ENCODE measurements around the gene FYN. TPM values are rescaled to one million over a fixed set of nuclear protein-coding genes. Genes with fewer than 3 reads are reported as not detected.

FYN gene
- total and polyA plus RNA-seq, 10 of the 15 experiments (the other 5 are each of a cell fraction or from before 2014, with no cell fraction given), result 51.4 to 247 (median 138) TPM

- peak overlapping the region; percentile 66 for H3K4me2 ChIP-seq (ENCODE audit: control insufficient read depth, insufficient read depth)
- intact Hi-C loops (cut with micrococcal nuclease; ENCODE audit: unreplicated experiment), result loop anchor here (1.0 to 5.0 kb wide), 3 partner anchors 66 to 266 kb away; no protein-coding TSS in a partner anchor
- TSS peak; percentile 20 for BruUV-seq (replicated peaks)
Observed at GRCh38 chr6:111776236-111777221, 96.7 kb downstream of the FYN start.

More at GRCh38 chr6:111776236-111777221, 96.7 kb downstream of the FYN start:
- SMC1A ChIA-PET (ENCODE audit: uncharacterized antibody, unreplicated experiment), result interaction anchor here (0.7 to 5.9 kb wide), 28 partner anchors 7 to 222 kb away, joined by 3 to 50 read pairs (median 6); partner anchors contain the start of gene FYN
- no peak overlapping the region for H3K4me3 ChIP-seq
- H3K4me1 ChIP-seq (ENCODE audit: control insufficient read depth, insufficient read depth, low read length), result peaks cover 22% of the 10 kb centered on the region
- no peaks in the 10 kb centered on the region for H3K27me3 ChIP-seq (replicated peaks in 1 of 2; ENCODE audit: control insufficient read depth in 2 of 2, insufficient read depth in 2 of 2, low read length in 1 of 2)
- H2AFZ ChIP-seq (ENCODE audit: control insufficient read depth, low read depth, low read length), result no peak overlapping the region
- TF ChIP-seq KAT2A (conservative IDR thresholded peaks at IDR 0.05; ENCODE audit: control insufficient read depth, low read depth, low read length) (no peak), IRF4 (IDR thresholded peaks at IDR 0.05; ENCODE audit: low read depth, low read length) (no peak), ETV6 (conservative IDR thresholded peaks at IDR 0.05 in 1 of 2, IDR thresholded peaks at IDR 0.05 in 1 of 2; ENCODE audit: borderline replicate concordance in 1 of 2, low read depth in 1 of 2) (no peak), MAX (IDR thresholded peaks at IDR 0.05; ENCODE audit: low read depth, low read length) (no peak), SRF (IDR thresholded peaks at IDR 0.05; ENCODE audit: low read depth in 2 of 2, low read length in 2 of 2) (peak; percentile 54 to 95), ZZZ3 (IDR thresholded peaks at IDR 0.05; ENCODE audit: control insufficient read depth, insufficient read length, low read depth) (no peak), RUNX3 (IDR thresholded peaks at IDR 0.05; ENCODE audit: low read length) (no peak), GATAD2B (conservative IDR thresholded peaks at IDR 0.05; ENCODE audit: low read depth) (no peak), MTA2 (IDR thresholded peaks at IDR 0.05; ENCODE audit: low read depth) (no peak), BCL3 (IDR thresholded peaks at IDR 0.05; ENCODE audit: borderline replicate concordance, insufficient read depth, low read depth, low read length, poor library complexity, severe bottlenecking) (no peak), MEF2A (IDR thresholded peaks at IDR 0.05; ENCODE audit: insufficient read depth, low read depth, low read length) (peak; percentile 31; the same call in 1 of the 2 replicates), HDAC6 (IDR thresholded peaks at IDR 0.05; ENCODE audit: unreplicated experiment) (no peak), USF1 (IDR thresholded peaks at IDR 0.05; ENCODE audit: borderline replicate concordance, extremely low read length, insufficient read depth, low read depth, low read length) (no peak), IRF5 (IDR thresholded peaks at IDR 0.05; ENCODE audit: borderline replicate concordance) (no peak), CBX3 (IDR thresholded peaks at IDR 0.05; ENCODE audit: borderline replicate concordance, low read depth) (no peak), SREBF1 (IDR thresholded peaks at IDR 0.05; ENCODE audit: low read length) (no peak), CREB1 (IDR thresholded peaks at IDR 0.05; ENCODE audit: low read depth) (0 out of 2 replicates have a peak, but pooled peaks have one; percentile 10), JUNB (IDR thresholded peaks at IDR 0.05) (0 out of 2 replicates have a peak, but pooled peaks have one; percentile 37), PML (IDR thresholded peaks at IDR 0.05; ENCODE audit: low read length) (no peak)
- in situ Hi-C loops (cut with MboI), result no loop called here
- CTCF ChIA-PET, result interaction anchor here (0.5 to 2.9 kb wide), 34 partner anchors 8 to 267 kb away, joined by 3 to 23 read pairs (median 4); no protein-coding TSS in a partner anchor
- no peak for DNase-seq (ENCODE audit: low read depth, low spot score)
- ATAC-seq, result peak; percentile 65
- POLR2A ChIA-PET, result interaction anchor here (1.0 to 4.0 kb wide), 5 partner anchors 12 to 69 kb away, joined by 3 to 20 read pairs (median 3); no protein-coding TSS in a partner anchor
- no peak overlapping the region for H3K9ac ChIP-seq (ENCODE audit: control insufficient read depth, insufficient read depth, low read length)
- 35% methylated on average over 8 of the region's 8 CpGs for WGBS (ENCODE audit: insufficient coverage, insufficient replicate concordance, low lambda C conversion rate, missing lambda C conversion rate)
- H3K36me3 ChIP-seq (ENCODE audit: control insufficient read depth in 2 of 2, insufficient read depth in 2 of 2, low read length in 1 of 2), result peaks cover 10 to 18% of the 10 kb centered on the region in 2 experiments
- no peaks in the 10 kb centered on the region for H3K9me3 ChIP-seq (replicated peaks; ENCODE audit: control insufficient read depth, insufficient read depth, low read length)
- H3K79me2 ChIP-seq (ENCODE audit: control insufficient read depth, insufficient read depth, low read length), result peaks cover 50% of the 10 kb centered on the region
- peak; percentile 41 for FAIRE-seq
- peak overlapping the region; percentile 21 for H3K27ac ChIP-seq (ENCODE audit: control insufficient read depth, insufficient read depth)
- RAD21 ChIA-PET (ENCODE audit: unreplicated experiment), result interaction anchor here (0.7 to 5.3 kb wide), 25 partner anchors 8 to 220 kb away, joined by 3 to 46 read pairs (median 5); partner anchors contain the start of gene FYN
- H4K20me1 ChIP-seq (ENCODE audit: control insufficient read depth, insufficient read depth), result no peaks in the 10 kb centered on the region
